ENCODE measurements around the gene SUN5.
A peak's percentile ranks its signal among the peaks of the same experiment; 100 is the strongest.

SUN5 gene

DNA sequence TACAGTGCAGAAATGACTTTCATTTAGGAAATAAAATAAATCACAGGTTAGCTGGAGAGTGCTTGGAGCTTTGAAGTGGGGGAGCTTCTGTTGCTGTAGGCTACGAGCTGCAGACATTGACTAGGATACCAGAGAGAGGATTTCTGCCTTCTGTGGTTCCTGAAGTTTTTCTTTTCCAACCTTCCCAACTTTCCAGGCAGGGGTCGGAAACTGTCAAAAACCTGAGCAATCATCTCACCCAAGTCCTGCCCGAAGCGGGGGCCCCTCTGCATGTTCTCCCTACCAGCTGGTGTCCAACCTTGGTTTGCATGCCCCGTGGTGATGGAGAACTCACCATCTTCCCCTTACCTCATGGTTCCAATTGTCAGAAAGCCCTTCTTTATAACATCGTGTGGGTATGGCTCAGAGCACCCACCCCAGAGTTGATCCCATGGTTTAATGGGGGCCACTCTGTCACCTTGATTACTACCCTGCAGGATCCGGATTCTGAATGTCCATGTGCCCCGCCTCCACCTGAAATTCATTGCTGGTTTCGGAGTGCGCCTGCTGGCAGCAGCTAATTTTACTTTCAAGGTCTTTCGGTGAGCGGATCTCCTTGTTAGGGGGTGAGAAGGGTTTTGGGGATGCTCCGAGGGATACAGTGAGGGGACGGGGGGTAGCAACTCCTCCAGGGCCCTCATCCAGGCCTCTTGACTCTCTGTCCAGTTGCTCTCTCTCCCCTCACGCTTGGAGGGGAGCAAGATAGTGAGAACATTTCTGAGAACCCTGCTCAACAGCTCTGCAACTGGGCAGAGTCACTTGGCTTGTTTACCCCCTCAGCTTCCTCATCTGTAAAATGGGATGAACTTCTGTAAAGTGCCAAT, 8.3 kb upstream of the SUN5 start:
- DNase-seq, result no peak

DNA sequence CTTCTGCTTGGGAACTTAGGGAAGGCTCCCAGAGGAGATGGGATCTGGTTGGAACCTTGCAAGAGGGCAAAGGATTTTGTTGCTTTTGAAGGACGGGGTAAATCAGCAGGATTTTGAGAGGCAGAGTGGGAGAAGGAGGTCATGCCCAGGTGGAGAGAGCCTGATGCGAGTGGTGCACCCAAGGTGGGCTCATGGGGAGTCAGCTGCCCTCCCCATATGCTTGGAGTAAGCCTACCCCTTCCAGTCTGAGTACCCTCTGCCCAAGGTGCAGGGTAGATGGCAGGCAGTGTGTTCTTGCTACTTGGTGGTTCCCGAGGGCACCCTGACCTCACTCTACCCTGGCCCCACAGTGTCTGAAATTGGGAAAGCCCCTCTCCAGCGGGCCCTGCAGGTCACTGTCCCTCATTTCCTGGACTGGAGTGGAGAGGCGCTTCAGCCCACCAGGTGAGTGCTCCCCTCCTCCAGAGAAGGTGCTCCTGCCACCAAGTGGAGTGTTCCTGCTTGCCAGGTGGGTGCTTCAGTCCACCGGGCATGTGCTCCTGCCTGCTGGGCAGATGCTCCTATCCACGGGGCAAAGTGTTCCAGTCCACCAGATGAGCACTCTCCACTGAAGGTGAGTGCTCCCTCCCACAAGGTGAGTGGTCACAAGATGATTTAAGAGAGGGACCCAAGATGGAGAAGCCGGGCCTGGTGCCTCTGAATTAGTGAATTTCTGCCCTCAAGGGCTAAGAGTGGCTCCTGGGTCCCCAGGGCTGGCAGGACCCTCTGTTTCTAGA, 6.6 kb upstream of the SUN5 start:
- no peak for DNase-seq

DNA sequence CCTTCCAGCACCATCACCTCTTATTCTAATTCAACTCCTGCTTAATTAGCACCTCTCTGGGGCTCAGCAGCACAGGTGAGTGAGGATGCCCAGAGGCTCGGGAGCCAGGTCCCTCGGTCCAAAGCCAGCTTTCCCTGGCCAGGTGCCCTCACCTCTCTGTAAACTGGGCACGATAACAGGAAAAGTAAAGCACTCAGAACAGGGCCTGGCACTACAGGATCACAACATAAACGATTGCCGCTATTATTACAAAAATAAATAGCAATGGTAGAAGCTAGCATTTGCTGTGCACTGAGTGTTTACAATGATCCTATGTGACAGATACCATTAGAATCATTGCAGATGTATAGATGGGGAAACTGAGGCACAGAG, 5.9 kb upstream of the SUN5 start:
- DNase-seq, result no peak

DNA sequence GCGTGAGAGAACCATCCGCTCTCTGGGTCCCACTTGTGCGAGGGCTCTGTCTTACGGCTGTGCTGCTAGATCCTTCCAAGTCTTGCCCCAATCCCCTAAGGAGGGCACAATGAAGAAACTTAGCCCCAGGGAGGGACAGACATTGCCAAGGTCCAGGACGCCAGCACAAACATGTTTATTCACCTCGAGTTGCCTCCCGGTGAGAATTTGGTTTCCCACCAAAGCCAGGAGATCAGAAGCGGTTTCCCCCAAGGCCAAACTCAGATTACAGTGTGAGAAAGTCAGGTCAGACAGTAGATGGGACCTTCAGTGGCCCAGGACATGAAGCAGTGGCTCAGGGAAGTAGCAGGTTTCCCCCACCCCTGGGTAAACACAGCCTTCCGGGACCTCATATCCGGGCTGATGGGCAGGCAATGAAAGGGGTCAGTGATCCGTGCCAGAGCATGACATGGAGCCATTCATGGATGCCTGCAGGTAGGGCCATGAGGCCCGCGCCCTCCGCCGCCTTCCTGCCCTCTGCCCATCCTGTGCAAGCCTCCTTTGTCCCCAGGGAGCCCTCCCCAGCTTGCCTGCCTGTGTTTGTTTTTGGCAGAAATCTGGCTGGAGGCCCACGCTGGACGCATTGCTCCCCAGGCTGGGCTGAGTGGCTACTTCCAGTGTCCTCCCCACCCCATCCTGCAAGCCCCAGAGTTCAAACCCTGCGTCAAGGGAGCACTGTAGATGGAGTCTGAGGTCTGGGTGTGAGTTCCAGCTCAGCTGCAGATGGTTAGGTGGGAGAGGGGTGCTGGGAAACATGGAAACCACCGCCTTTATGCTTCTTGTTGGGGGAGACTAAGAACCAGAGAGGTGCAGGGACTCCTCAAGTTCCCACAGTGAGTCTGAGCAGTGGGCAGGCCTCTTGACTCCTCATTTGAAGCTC, 5.2 kb upstream of the SUN5 start:
- no peak for DNase-seq

DNA sequence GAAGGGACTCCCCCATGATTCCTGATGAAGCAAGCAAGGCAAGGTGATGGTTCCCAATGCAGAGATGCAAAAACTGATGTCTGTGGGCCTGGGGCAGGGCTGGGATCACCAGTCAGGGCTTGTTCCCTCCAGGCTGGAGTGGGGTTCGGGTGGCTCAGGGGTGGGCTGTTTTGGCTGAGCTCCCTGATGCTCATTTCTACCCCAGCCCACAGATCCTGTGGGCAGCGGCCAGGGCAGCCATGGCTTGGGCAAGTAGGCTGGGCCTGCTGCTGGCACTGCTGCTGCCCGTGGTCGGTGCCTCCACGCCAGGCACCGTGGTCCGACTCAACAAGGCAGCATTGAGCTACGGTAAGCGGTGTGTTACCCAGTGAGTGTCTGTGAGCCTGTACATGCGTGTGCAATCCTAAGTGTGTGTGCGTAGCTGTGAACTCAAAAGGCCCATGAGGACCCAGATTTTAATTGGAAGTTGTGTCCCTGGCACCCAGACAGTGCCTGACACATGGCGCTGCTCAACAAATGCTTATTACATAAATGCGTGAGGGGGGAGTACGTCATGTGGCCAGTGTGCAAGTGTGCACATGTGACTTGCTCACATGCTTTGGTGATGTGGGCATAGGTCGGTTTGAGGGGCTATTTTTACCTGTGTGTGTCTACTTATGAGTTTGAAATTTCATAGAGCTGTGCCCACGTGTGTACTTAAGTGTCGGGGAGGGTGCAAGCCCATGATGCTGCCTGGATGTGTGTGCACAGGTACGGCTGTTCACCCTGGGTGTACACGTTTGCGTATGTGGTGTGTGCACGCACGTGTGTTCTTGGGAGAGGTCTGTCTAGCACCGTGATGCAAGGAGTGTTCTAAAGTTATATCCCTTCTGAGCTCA, 4.3 kb upstream of the SUN5 start:
- DNase-seq, result no peak

DNA sequence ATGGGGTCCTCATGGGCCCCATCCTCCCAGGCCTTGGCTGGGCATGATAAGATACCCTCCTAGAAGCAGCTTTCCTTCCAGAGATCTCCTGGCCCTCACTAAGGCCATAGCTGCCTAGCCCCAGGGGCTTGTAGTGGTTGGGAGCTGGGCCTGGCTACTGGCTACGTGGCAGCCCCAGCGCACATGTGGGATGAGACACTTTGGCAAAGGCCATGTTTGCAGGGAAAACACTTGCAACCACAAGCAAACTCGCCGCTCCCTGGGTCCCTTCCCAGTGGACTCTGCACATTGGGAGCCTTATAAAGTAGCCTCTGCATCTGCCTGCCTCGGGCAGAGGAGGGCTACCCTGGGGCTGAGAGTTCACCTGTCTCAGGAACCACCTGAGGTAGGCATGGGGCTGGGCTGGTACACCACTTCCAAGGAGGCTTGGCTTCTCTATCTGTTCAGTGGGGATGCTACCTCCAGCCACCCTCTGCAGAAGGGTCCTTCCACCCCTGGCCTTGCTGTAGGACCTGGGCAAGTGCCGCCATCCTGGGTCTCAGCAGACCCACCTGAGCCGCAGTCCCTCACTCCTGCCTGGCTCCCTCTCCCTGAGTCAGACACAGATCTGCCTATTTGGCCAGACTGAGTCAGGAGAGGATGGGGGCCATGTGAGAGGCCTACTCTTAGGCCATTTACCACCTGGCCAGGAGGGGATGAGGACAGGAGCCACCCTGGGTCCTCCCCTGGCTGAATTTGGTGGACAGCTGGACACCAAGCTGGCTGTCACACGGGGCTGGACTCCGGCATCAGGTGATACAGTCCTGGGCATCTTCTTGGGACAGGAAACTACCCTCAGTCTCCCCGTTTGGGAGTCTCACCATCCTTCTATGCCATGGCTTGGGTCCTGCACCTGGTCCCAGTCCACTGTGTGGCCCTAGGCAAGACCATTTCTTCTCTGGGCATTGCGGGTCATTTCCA, 3.4 kb upstream of the SUN5 start, which contains the start of gene BPIFB2:
Gene BPIFB2 (plus strand): TSS at position 329 of the 960 bp plus-strand sequence. CDS start 871 bp downstream, outside the sequence.
- DNase-seq, result no peak

DNA sequence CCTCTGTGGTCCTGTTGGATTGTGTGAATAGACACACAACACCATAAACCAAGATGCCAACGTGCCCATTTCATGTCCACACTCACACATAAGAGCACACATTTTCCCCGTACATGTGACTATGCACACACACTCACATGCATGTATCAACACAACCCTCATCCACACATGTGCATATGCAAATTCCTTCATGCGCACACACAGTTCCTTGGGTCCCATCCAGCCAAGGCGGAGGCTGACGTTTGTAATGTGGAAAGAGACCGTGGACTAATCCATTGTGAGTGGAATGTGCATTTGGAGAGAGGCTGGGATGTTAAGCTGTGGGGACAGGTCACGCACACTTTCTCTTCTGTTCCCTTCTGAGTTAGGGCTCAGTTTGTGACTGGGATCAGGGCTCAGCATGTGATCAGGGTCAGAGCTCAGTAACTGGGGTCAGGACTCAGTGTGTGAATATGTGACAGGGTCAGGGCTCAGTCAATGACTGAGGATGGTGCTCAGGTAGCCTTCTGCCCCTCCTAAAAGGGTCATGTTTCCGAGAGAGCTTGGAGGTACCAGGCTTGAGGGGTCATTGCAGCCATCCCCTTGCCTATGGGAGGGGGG, 2.6 kb upstream of the SUN5 start:
- no peak for DNase-seq

DNA sequence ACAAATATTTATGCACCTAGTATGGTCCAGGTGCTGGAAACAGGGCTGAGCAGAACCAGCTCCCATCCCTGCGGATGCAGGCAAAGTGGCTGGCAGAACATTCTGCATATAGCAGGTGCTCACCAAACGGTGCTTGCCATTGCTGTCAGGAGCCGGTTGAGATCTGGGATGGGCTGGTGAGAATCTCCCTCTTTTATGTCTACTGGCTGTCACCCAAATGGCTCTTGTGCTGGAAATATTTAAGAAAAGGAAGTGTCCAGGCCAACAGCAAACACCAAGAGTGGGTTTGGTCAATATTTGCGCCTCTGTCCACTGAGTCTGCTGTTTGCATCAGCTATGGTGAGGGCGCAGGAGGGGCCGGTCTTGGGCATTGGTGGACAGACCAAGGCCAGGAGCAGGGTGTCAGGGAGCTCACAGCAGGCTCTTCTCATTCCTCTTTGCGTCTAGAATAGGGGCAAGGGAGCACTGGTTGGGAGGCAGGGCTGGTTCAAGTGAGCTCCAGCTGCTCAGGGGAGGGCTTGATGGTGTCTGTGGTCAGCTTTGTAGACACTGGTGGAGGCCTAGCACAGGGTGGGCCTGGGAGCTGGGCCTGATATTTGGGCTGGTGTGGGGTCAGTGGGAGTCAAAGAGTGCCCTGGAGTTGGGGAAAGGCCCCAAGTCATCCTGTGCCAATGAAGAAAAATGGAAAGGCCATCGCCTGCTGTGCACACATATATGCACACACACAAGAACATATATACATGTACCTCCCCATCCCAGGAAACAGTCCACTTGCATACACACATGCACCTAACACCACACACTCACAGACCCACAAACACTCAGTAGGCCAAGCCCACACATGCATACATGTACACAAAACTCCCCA, 1.9 kb upstream of the SUN5 start:
- no peak for DNase-seq

DNA sequence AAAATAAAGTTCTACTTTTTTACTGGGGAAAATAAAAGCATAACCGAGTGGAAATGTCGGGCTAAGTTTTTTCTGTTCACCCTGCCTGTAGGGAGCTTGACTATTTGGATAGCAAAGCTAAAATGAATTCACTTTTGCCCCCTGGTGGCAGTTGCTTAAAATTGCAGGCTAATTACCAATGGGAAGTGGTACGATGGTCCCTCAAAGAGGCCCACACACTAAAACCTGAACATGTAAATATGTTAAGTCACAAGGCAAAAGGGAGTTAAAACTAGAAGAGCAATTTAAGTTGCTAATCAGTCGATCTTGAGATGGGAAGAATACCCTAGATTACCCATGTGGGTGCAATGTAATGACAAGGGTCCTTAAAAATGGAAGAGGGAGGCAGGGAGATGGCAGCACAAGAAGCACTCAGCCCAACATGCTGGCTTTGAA, 916 bp upstream of the SUN5 start:
- DNase-seq, result peak; percentile 40

DNA sequence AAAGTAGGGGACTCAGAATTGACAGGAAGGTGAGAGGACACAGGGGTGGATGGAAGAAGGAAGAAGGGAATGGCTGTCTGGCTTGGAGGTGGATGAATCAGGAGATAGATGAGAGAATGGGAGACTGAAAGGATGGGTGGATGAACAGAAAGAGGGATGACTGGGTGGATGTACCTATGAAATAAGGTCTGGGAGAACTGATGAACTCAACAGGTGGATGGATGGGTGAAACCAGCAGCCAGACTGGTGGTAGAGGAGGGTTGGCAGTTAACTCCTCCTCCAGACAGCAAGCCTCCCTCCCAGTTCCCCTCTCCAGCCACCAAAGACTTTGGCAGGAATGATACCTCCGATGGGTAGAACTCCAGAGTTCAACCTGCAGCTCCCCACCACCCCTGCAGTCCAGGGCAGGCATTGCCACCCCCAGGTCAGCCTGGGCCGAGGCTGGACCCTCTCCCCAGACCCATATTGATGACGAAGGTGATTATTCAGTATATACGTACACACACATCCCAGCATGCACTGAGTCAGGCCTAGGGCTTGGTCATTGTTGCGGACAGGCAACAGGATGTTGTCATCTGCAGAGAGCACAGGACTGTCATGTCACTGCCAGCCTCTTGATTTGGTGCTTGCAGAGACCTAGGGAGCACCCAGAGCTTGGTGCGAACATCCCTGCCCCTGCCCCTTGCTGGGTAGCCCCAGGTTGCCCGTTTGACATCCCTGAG, 2.0 kb downstream of the SUN5 start:
- no peak for DNase-seq

DNA sequence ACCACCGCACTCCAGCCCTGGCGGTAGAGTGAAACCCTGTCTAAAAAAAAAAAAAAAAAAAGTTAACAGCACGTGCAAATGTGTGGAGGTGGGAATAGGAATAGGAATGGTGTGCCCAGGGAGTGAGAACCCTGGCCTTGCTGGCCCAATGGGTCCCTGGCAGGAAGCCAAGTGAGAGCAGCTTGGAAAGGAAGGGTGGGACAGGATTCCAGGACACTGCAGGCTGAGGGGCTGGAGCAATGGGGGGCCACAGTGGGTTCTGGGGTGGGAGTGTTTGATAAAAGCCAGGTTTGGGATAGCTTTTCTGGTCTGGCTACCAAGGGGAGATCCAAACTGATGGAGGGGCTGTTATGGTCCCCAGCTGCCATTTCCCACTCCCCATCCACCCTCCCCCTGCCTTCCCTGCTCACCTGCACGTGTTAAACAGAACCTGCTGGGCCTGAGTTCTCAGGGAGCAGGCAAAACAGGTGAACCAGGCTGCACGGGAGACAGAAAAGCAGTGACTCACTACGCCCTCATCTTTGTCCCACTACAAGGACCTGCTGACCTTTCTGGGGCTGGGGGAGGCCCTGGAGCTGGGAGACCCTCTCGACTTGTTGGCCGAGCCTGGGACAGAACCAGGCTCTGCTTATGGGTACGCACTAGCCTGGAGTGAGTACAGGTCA, 3.3 kb downstream of the SUN5 start:
- no peak for DNase-seq

DNA sequence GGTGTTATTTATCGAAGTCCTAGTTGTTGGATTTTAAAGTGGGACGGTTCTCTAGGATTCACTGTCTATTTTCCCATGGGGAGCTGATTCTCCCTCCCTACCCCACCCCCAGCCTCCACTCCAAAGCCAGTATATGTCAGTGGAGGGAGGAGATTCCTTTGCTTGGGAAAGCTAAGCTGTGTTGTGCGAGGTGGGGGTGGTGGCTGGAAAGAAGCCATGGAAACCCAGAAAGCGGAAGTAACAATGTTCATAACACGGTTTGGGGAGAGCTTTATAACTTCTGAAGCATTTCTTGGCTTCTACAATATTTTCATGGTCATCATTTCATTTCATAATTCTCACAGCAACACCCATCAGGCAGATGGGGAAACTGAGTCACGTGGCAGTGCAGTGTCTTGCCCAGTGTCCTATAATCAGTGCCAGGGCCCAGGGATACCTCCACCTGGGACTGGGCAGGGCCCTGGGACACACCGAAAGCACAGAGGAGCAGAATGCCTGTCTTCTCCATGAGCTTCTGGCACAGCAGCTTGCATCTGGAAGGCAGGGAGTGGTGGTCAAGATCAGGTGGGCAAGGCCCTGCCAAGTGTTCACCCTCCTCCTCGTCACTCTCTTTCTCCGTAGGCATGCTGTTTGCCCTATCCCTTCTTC, 4.5 kb downstream of the SUN5 start:
- no peak for DNase-seq

DNA sequence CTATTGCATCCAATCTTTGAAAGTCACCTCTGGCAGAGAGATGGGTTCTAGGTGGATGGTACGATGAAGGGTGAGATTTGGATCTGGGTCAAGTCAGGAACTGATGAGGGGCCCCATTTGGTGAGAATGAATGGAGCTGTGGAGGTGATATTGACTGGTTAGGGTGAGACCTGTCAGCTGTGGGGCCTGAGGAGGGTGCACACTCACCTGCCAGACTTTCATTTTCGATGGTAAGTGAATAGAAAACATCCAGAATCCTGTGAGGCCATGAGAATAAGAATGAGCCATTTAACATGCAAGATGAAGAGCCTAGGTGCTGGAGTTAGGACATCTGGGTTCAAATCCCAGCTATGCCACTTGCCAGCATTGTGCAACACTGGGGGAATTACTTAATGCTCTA, 6.8 kb downstream of the SUN5 start:
- DNase-seq, result no peak

DNA sequence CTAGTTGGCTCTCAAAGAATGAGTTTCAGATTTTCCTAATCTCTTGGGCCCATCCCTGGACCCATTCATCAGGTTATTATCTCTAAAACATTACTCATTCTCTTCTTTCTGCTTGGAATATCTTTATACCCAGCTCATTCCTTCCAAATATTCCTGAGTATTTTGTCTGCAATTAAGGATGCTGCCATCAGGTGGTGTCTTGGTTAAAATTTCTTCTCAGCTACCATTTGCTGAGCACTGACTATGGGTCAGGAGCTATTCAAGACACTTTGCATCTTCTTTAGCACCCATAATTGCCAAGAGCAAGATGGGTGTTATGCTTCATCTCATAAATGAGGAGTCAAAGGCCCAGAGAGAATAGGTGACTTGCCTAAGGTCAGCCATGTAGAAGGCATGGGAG, 8.4 kb downstream of the SUN5 start:
- DNase-seq, result no peak

DNA sequence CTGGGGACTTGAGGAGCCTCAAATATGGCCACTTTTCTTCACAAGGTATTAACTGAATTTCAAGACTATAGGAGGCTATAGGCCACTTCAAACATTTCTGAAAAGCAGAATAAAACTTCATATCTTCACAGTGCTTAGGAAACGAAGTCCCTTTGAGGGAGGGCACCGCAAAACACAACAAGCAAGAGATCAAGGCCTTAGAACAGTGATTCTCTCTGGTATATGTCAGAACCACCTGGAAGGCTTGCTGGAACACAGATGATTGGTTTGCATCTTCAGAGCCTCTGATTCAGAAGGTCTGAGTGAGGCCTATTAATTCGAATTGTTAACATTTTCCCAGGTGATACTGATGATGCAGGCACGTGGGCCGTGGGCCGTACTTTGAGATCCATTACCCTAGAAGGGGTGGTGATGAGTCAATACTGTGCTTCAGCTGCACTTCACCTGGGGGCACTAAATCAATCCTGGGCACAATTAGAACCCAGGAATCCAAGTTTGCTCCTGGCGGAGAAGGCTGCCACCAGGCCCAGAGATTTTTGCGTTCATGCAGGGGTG, 10.7 kb downstream of the SUN5 start:
- DNase-seq, result no peak

DNA sequence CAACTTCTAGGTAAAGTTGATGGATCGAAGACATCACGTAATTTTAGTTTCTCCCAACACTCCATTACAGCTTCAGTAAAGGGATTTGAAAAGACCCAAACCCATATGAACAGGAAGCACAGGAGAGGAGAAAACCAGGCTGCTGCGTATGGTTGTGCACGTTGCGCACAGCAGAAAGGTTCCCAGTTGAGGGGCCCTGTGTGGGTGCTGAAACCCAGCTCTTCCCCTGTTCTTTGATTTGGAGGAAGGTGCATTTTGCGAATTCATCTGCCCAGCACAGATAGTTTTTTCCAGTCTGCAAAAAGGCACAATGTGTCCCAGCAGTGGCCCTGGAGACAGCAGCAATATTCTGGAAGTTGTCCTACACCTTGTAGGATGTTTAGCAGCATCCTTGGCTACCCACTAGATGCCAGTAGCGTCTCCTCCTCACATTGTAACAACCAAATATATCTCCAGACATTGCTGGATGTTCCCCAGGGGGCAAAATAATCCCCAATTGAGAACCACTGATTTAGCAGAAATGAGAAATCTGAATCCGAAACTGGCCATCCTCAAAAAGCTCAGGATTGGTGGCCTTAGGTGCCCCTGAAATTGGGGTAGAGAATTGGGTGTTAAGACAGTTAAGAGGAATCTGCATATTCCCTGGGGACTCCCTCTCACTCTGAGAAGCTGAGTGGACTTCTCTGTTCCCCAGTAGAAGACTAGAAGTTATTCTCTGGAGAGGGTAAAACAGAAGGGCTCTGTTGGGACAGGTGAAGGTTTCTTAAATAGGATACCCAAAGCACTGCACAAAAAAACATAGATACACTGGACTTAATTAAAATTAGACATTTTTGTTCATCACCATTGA, 12.2 kb downstream of the SUN5 start:
- no peak for DNase-seq
